HepG2 (cell line): ENCODE data around the gene PLPPR2. TPM values are rescaled to one million over a fixed set of nuclear protein-coding genes. Genes with fewer than 3 reads are reported as not detected.
A peak's percentile ranks its signal among the peaks of the same experiment; 100 is the strongest.

Experiments
- DNMT1 ChIP-seq: sonication (generic); formaldehyde crosslinking; IDR thresholded peaks from 2 replicates; pipeline ENCODE4 v1.5.1; 2020; ENCODE audit warnings: mild to moderate bottlenecking, missing genetic modification reagents
- DPF2 ChIP-seq: sonication (generic); formaldehyde crosslinking; IDR thresholded peaks from 2 replicates; pipeline ENCODE4 v1.4.0; 2020; ENCODE audit warnings: mild to moderate bottlenecking, low read depth, missing genetic modification reagents, borderline replicate concordance
- EP300 ChIP-seq, 3 experiments: sonication (generic) in 1 of 3; formaldehyde crosslinking in 1 of 3; IDR thresholded peaks; 2 replicates each; pipeline versions ENCODE4 v1.5.1 to v1.6.1; 2011 to 2020; ENCODE audit warnings: low read depth in 2 of 3, low read length in 2 of 3, borderline replicate concordance in 1 of 3, improper control_type of control experiment in 1 of 3, mild to moderate bottlenecking in 1 of 3, missing genetic modification reagents in 1 of 3, moderate library complexity in 1 of 3
- FOXP1 ChIP-seq, 2 experiments: fragments of 450-650 bp in 1 of 2; IDR thresholded peaks; 2 replicates each; pipeline ENCODE4 v1.6.1; 2017 to 2018; ENCODE audit warnings: antibody characterized with exemption in 1 of 2
- GFI1 ChIP-seq: sonication (generic); formaldehyde crosslinking; IDR thresholded peaks from 2 replicates; pipeline ENCODE4 v1.5.0; 2020; ENCODE audit warnings: missing genetic modification reagents, mild to moderate bottlenecking, borderline replicate concordance
- GPN1 ChIP-seq: sonication (generic); formaldehyde crosslinking; IDR thresholded peaks from 2 replicates; pipeline ENCODE4 v1.5.1; 2020; ENCODE audit warnings: missing genetic modification reagents, borderline replicate concordance
- KDM2A ChIP-seq: sonication (generic); formaldehyde crosslinking; IDR thresholded peaks from 2 replicates; pipeline ENCODE4 v1.4.0; 2020; ENCODE audit warnings: low read depth, missing genetic modification reagents, borderline replicate concordance
- KLF13 ChIP-seq: sonication (generic); formaldehyde crosslinking; IDR thresholded peaks from 2 replicates; pipeline ENCODE4 v1.4.0; 2020; ENCODE audit warnings: mild to moderate bottlenecking, missing genetic modification reagents
- MED8 ChIP-seq: sonication (generic); formaldehyde crosslinking; IDR thresholded peaks from 2 replicates; pipeline ENCODE4 v1.8.1; 2023; ENCODE audit warnings: mild to moderate bottlenecking, missing genetic modification reagents; ENCODE audit not compliant: insufficient replicate concordance
- PATZ1 ChIP-seq: sonication (generic); formaldehyde crosslinking; IDR thresholded peaks from 2 replicates; pipeline ENCODE4 v1.4.0; 2020; ENCODE audit warnings: missing genetic modification reagents
- SNAPC2 ChIP-seq: sonication (generic); formaldehyde crosslinking; IDR thresholded peaks from 2 replicates; pipeline ENCODE4 v1.8.1; 2022; ENCODE audit warnings: mild to moderate bottlenecking, missing genetic modification reagents
- TEAD3 ChIP-seq: optimal IDR thresholded peaks from 2 replicates; pipeline ENCODE3; 2016; ENCODE audit warnings: borderline replicate concordance
- THAP11 ChIP-seq: IDR thresholded peaks from 2 replicates; pipeline ENCODE4 v1.6.1; 2016; ENCODE audit warnings: missing biosample characterization, missing genetic modification reagents
- ZNF451 ChIP-seq: sonication (generic); formaldehyde crosslinking; IDR thresholded peaks from 2 replicates; pipeline ENCODE4 v1.5.0; 2020; ENCODE audit warnings: mild to moderate bottlenecking, missing genetic modification reagents
- ZNF75D ChIP-seq: sonication (generic); formaldehyde crosslinking; IDR thresholded peaks from 2 replicates; pipeline ENCODE4 v1.8.1; 2023; ENCODE audit warnings: missing genetic modification reagents, mild to moderate bottlenecking, borderline replicate concordance
- polyA plus RNA-seq, 8 experiments: library from polyadenylated mRNA; depleted of rRNA in 3 of 8; stranded (reverse) in 7 of 8; unstranded in 1 of 8; fragments of >200 nt; fragmentation: Illumina TruSeq in 4 of 8; extraction: Trizol in 4 of 8; gene quantifications; 2 replicates each; pipeline versions ENCODE4 v1.2.1 to v1.2.3, GENCODE V29; 2011 to 2016; ENCODE audit warnings: low read depth in 4 of 8, missing spikeins in 1 of 8, mixed read lengths in 1 of 8; ENCODE audit not compliant: insufficient read depth in 1 of 8
- total RNA-seq, 5 experiments: library from RNA; depleted of rRNA; stranded (reverse); fragments of >200 nt; fragmentation: Illumina TruSeq; extraction: Trizol; gene quantifications; 2 replicates each; pipeline ENCODE4 v1.2.3, GENCODE V29; 2016; ENCODE audit warnings: low read depth in 1 of 5
- TF ChIP-seq, protein P1 (sequence below): sonication (generic); formaldehyde crosslinking; IDR thresholded peaks from 2 replicates; pipeline ENCODE4 v1.4.0; 2020; ENCODE audit warnings: missing genetic modification reagents
- TF ChIP-seq, protein P2 (sequence below): sonication (generic); formaldehyde crosslinking; IDR thresholded peaks from 2 replicates; pipeline ENCODE4 v1.5.1; 2020; ENCODE audit warnings: missing genetic modification reagents, mild to moderate bottlenecking, borderline replicate concordance
- TF ChIP-seq, protein P3 (sequence below): sonication (generic); formaldehyde crosslinking; IDR thresholded peaks from 2 replicates; pipeline ENCODE4 v1.5.0; 2020; ENCODE audit warnings: mild to moderate bottlenecking, missing genetic modification reagents

Gene PLPPR2
- total and polyA plus RNA-seq, 2 of the 13 experiments (the other 11 are each of a cell fraction or from before 2014, with no cell fraction given): 1.5 to 2.1 TPM

DNA sequence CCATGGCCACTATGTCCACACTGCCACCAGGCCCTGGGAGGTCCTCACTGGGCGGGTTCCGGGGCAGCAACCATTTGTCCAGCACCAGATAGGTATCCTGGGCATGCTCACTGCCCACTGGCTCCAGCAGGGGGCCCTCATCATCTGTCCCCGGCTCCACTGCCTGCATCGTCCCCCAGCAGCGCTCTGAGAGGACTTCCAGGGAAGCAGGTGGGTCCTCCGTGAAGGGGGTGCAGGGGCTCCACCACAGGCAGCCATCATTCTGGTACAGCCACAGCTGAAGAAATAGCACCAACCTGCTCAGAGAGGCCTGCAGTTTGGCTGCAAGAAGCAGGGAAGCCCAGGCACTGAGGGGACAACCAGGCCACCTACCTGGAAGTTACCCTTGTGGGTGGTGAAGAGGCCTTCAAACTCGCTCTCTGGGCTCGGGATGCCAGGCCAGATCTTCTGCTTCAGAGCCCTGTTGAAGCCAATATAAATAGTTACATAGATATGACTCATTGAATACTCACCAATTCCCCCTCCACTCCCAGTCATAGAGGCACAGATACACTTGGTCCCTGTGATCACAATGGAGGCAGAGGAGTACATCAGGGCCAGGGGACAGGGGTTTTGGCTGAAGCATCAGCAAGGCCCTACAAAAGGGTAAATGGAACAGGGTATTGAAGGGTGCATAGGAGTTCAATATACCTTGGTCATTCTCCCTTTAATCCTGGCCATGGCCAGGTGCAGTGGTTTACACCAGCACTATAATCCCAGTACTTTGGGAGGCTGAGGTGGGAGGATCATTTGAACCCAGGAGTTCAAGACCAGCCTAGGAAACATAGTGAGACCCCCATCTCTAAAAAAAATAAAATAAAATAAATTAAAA is 23.3 kb downstream of the PLPPR2 start (continued):
- TF ChIP-seq, protein P1, sequence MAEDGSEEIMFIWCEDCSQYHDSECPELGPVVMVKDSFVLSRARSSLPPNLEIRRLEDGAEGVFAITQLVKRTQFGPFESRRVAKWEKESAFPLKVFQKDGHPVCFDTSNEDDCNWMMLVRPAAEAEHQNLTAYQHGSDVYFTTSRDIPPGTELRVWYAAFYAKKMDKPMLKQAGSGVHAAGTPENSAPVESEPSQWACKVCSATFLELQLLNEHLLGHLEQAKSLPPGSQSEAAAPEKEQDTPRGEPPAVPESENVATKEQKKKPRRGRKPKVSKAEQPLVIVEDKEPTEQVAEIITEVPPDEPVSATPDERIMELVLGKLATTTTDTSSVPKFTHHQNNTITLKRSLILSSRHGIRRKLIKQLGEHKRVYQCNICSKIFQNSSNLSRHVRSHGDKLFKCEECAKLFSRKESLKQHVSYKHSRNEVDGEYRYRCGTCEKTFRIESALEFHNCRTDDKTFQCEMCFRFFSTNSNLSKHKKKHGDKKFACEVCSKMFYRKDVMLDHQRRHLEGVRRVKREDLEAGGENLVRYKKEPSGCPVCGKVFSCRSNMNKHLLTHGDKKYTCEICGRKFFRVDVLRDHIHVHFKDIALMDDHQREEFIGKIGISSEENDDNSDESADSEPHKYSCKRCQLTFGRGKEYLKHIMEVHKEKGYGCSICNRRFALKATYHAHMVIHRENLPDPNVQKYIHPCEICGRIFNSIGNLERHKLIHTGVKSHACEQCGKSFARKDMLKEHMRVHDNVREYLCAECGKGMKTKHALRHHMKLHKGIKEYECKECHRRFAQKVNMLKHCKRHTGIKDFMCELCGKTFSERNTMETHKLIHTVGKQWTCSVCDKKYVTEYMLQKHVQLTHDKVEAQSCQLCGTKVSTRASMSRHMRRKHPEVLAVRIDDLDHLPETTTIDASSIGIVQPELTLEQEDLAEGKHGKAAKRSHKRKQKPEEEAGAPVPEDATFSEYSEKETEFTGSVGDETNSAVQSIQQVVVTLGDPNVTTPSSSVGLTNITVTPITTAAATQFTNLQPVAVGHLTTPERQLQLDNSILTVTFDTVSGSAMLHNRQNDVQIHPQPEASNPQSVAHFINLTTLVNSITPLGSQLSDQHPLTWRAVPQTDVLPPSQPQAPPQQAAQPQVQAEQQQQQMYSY: no peak
- TF ChIP-seq KLF13: no peak
- no peak for TF ChIP-seq EP300 (IDR thresholded peaks at IDR 0.05; ENCODE audit: low read depth in 2 of 2, low read length in 2 of 2)
- TF ChIP-seq EP300 (CRISPR knock-in tag; IDR thresholded peaks at IDR 0.05; ENCODE audit: borderline replicate concordance): no peak
- TF ChIP-seq, protein P2, sequence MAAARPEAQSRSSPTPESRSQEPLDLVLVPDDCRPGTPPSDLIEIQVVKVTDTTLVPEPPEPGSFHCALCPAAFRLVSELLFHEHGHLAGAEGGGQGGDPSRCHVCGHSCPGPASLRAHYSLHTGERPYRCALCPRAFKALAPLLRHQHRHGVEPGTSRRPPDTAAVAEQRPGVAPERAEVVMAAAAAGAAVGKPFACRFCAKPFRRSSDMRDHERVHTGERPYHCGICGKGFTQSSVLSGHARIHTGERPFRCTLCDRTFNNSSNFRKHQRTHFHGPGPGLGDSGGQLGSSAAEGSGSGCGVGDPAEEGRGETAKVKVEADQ (CRISPR knock-in tag): no peak
- TF ChIP-seq PATZ1: 0 out of 2 replicates have a peak, but pooled peaks have one; percentile 21
- no peak for TF ChIP-seq GFI1 (CRISPR knock-in tag)
- peak; percentile 49; the same call in 1 of the 2 replicates for TF ChIP-seq KDM2A
- TF ChIP-seq, protein P3, sequence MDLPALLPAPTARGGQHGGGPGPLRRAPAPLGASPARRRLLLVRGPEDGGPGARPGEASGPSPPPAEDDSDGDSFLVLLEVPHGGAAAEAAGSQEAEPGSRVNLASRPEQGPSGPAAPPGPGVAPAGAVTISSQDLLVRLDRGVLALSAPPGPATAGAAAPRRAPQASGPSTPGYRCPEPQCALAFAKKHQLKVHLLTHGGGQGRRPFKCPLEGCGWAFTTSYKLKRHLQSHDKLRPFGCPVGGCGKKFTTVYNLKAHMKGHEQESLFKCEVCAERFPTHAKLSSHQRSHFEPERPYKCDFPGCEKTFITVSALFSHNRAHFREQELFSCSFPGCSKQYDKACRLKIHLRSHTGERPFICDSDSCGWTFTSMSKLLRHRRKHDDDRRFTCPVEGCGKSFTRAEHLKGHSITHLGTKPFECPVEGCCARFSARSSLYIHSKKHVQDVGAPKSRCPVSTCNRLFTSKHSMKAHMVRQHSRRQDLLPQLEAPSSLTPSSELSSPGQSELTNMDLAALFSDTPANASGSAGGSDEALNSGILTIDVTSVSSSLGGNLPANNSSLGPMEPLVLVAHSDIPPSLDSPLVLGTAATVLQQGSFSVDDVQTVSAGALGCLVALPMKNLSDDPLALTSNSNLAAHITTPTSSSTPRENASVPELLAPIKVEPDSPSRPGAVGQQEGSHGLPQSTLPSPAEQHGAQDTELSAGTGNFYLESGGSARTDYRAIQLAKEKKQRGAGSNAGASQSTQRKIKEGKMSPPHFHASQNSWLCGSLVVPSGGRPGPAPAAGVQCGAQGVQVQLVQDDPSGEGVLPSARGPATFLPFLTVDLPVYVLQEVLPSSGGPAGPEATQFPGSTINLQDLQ: no peak
- TF ChIP-seq MED8: no peak
- TF ChIP-seq TEAD3 (CRISPR knock-in tag): peak; percentile 42
- TF ChIP-seq ZNF75D (CRISPR knock-in tag): no peak
- no peak for TF ChIP-seq DPF2 (CRISPR knock-in tag)
- no peak for TF ChIP-seq DNMT1
- TF ChIP-seq GPN1: no peak
- no peak for TF ChIP-seq ZNF451
- TF ChIP-seq THAP11 (CRISPR knock-in tag): 0 out of 2 replicates have a peak, but pooled peaks have one; percentile 16
- no peak for TF ChIP-seq FOXP1 (IDR thresholded peaks at IDR 0.05)
- TF ChIP-seq FOXP1 (CRISPR knock-in tag; IDR thresholded peaks at IDR 0.05): no peak
- TF ChIP-seq SNAPC2: no peak
